Myocyte (in vitro differentiated cells): Measurements from ENCODE around the gene C16orf89. TPM values are rescaled to one million over a fixed set of nuclear protein-coding genes. Genes with fewer than 3 reads are reported as not detected.
A peak's percentile ranks its signal among the peaks of the same experiment; 100 is the strongest.
"Not testable (repeated sequence)": the region's sequence is repeated elsewhere in the genome, so short reads cannot be mapped to it uniquely, and the experiment has no call there.

Experiments
- DNase-seq: peaks from one replicate; pipeline ENCODE4 v3.0.0-alpha.2; 2012; ENCODE audit warnings: low read depth
- total RNA-seq: library from RNA; depleted of rRNA; stranded (reverse); fragments of >200 nt; gene quantifications from 2 replicates; pipeline ENCODE4 v1.2.3, GENCODE V29; 2014

The C16orf89 gene
- total RNA-seq, 1 donor from 2014 or later: 0.43 TPM

DNA sequence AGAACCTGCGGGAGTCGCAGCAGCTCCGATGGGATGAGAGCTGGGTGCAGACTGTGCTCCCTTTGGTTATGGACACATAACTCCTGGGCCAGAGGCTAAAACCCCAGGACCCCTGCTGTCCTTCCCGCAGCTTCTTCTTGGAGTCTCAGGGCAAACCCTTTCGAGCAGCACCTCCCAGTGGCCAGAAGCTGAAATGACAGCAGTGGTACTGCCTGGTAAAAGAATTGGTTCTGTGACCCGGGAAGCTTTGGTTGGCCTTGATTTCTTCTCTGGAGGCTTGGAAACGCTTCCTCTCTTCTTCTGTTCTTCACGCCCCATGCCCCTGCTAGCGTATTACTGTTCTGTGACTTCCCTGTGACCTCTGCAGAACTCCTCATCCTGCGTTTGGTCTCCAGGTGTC lies 19.0 kb upstream of the C16orf89 start:
- DNase-seq: peak; percentile 58

- DNase-seq: not testable (repeated sequence)
Measured at GRCh38 chr16:5084099-5084731, 18.5 kb upstream of the C16orf89 start.

- not testable (repeated sequence) for DNase-seq
Measured at GRCh38 chr16:5083646-5084045, 17.9 kb upstream of the C16orf89 start.

GRCh38 chr16:5080996-5081395 lies 15.2 kb upstream of the C16orf89 start:
- DNase-seq: not testable (repeated sequence)

- not testable (repeated sequence) for DNase-seq
Measured at GRCh38 chr16:5080461-5080860, 14.7 kb upstream of the C16orf89 start.

DNA sequence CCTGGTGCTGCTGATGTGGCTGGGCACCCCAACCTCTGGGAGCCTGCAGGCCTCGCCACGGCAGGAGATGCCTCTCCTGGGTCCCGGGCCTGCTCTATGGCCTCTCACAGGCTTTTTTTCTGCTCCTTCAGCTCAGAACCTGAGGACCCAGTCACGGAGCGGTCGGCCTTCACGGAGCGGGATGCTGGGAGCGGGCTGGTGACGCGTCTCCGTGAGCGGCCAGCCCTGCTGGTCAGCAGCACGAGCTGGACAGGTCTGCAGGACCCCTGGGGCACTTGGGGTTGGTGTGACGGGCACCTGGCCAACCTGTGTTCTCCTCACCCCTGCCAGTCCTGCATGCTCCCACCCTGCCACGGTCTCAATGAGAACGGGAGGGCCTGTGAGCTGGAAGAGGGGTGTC lies 12.9 kb upstream of the C16orf89 start:
- no peak for DNase-seq

DNA sequence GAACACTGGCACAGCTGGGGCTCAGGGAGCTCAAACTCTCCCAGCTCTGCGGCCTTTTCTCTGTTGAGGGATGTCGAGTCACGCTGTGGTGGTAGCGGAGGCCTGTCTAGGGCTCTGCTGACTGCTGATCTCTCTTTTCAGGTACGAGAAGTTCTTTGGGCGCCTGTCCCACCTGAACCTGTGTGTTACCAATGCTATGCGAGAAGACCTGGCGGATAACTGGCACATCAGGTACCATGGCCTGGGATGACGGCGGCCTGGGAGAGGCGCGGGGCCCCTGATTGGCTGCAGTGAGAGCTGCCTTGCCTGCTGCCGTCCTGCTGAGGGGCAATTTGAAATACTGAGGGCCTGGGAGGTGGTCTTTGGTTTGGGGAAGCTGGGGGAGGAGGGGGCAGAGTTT lies 11.5 kb upstream of the C16orf89 start:
- no peak for DNase-seq

- no peak for DNase-seq
Measured at GRCh38 chr16:5075637-5076036, 9.9 kb upstream of the C16orf89 start.

DNA sequence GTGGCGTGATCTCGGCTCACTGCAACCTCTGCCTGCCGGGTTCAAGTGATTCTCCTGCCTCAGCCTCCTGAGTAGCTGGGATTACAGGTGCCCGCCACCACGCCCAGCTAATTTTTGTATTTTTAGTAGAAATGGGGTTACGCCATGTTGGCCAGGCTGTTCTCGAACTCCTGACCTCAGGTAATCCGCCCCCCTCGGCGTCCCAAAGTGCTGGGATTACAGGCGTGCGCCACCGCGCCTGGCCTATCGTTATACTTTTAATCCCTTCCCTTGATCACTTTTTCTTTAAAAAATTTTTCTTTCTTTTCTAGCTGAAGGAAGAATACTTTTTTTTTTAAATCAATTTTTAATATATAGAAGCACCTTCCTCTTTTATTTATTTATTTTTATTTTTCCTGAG lies 8.0 kb upstream of the C16orf89 start:
- DNase-seq: not testable (repeated sequence)

DNA sequence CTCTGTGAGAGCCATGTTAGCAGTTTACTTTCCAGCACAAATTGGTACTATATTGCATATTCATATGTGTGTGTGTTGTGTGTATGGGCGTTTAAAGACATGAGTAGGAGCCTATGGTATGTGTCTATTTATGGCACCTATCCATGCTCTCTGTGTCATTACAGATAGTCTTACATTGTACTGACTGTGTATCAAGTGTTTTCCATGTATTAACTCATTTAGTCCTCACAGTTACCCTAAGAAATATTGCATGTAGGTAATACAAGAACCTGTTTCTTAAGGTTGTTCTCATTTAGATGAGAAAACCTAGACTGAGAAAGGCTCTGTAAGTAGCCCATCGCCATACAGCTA lies 7.5 kb upstream of the C16orf89 start:
- DNase-seq: no peak

GRCh38 chr16:5072334-5073278 lies 6.8 kb upstream of the C16orf89 start:
- DNase-seq: no peak

DNA sequence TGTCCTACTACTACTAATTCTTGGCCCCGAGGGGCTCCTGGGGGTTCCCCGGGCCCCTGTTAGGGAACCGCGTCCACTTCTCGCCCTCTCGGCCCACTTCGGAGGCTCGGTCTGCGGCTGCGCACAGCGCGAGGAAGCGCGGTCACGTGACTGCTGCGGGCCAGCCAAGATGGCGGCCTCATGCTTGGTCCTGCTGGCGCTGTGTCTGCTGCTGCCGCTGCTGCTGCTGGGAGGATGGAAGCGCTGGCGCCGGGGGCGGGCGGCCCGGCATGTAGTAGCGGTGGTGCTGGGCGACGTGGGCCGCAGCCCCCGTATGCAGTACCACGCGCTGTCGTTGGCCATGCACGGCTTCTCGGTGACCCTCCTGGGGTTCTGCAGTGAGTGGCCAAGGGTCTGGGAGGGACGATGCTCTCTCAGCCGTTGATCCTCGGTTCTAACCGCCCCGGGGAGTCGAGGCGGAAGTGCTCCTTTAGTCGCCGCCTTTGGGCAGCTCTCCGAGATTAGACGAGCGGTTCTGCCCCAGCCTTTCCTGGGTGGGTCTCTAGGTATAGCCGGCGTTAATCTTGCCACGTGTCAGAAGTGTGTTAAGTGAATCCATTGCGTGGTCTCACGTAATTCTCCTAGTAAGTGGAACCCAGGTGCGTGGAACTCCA lies 6.1 kb upstream of the C16orf89 start, which contains the start of gene ALG1:
ALG1 (plus strand) TSS at position 163 of the 653 bp plus-strand sequence; CDS start at position 170, 7 bp downstream.
- DNase-seq: peak; percentile 90

DNA sequence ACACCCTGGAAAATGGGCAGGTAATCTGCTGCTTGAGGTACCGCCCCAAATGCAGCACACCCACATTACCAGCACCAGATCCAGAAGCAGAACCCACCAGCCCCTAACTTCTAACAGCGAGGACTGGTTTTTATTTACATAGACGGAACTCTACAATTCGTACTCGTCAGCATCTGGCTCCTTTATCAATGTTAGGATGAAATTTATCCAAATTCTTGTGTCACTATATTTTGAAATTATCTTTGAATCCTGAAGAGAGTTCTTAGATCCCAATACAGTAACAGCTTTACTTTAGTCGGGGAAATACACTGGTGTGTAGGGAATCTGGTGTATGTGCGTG lies 5.6 kb upstream of the C16orf89 start:
- DNase-seq: no peak

GRCh38 chr16:5070431-5071186 lies 4.9 kb upstream of the C16orf89 start:
- no peak for DNase-seq

- DNase-seq: no peak
Measured at GRCh38 chr16:5069854-5070253, 4.1 kb upstream of the C16orf89 start.

- no peak for DNase-seq
Measured at GRCh38 chr16:5069048-5069447, 3.3 kb upstream of the C16orf89 start.

DNA sequence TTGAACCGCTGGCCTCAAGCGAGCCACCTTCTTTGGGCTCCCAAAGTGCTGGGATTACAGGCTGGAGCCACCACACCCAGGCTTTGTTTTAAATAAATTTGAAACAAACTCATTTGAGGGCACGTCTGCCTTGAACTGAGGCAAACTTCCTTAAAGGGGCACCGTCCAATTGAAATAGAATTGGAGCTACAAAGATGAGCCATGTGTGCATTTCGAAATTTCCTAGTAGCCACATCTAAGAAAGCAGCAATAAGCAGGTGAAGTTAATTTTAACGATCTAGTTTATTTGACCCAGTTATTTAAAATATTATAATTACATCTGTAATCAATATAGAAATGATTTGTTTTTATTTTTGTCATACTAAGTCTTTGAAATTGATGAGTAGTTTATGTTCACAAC lies 755 bp upstream of the C16orf89 start:
- no peak for DNase-seq

DNA sequence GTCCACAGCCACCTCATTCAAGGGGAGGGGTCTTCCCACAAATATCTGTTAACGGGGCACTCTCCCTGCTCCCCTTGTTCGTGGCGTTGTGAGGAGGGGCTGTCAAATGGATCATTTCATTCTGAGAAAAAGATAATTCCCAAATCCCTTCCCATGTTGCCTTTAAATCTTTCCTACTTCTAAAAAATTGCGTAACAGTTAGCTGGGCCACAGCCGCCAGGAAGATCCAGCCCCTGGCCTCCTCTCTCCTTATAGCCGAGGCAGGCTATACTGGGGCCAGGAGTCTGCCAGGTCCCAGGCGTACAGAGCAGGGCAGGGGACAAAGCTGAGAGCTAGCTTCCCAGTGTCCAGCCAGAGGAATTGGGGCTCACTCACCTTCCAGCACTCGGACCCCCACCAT lies 430 bp downstream of the C16orf89 start:
- no peak for DNase-seq

DNA sequence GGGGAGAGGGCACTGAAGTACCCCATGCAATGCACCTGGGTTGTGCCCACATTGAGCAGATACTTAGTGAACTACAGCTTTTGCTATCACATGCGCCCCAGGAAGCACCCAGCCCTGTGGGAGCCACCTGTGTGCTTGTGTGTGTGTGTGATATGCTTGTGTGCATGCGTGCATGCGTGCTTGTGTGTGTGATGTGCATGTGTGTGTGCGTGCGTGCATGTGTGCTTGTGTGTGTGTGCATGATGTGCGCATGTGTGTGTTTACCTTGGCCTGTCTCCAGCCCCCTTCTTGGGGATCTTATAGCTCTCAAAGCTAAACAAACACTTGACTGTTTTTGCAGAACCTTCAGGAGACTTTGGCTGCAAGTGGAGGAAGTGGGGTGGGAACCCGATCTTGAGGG lies 841 bp downstream of the C16orf89 start:
- DNase-seq: no peak

DNA sequence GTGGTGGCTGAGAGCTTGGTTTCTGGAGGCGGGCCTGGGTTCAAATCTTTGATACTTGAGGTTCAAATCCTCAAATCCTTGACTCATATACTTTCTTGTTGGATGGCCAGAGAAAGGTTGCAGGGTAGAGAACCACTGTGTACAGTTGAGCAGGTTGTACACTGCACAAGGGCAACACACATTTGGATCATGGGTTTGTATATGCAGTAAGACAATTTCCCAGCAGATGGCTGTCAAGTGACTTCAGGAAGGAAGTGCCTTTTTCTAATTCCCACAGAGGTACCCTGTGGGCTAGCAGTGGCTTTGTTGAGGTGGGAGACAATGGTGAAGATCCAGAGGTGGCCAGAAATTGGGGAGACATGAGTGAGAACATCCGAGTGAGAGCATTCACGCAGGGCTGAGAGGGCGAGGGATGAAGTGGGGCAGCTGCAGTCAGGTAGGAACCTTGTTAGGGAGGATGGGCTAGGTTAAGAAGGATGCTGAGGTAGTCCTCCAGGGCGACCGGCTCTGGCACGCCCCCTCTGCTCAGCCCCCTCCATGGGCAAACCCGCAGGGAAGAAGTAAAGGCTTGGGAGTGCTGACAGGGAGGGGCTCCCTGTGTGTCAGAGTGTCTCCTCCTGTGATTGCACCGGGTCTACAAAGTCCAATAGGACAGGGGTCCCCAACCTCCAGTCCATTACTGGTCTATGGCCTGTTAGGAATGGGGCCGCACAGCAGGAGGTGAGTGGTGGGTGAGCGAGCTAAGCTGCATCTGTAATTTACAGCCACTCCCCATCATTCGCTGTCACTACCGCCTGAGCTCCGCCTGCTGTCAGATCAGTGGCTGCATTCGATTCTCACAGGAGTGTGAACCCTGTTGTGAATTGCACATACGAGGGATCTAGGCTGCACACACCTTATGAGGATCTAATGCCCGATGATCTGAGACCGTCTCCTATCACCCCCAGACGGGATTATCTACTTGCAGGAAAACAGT lies 2.7 kb downstream of the C16orf89 start:
- no peak for DNase-seq
